ENCODE results near the gene TTLL1.

Gene TTLL1

DNA sequence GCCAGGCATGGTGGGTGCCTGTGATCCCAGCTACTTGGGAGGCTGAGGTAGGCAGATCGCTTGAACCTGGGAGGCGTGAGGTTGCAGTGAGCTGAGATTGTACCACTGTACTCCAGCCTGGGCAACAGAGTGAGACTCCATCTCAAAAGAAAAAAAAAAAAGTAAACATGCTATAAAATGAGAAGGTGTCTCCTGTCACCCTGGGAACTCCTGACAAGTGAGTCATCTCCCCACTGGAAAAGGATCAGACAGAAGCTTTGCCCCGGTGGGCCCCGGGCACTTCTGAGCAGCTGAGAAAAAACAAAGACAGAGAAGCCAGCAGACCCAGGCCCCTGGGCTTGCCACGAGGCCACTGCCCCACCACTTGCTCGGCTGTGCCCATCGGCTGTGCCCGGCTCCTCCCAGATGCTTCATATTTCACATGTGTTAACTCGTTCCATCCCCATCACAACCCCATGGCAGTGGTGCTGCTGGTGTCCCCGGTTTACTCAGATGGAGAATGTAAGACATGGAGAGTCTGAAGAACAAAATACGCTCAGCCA, 22.3 kb downstream of the TTLL1 start:
- Mint-ChIP-seq H3K4me3 (no peak overlapping the region), H3K27me3 (no peaks in the 10 kb centered on the region), H3K9me3 (no peaks in the 10 kb centered on the region), H3K36me3 (peaks cover 8% of the 10 kb centered on the region), H3K27ac (no peak overlapping the region), H3K4me1 (no peaks in the 10 kb centered on the region)
- CTCF ChIA-PET, result no interaction called here
- DNase-seq, result no peak

DNA sequence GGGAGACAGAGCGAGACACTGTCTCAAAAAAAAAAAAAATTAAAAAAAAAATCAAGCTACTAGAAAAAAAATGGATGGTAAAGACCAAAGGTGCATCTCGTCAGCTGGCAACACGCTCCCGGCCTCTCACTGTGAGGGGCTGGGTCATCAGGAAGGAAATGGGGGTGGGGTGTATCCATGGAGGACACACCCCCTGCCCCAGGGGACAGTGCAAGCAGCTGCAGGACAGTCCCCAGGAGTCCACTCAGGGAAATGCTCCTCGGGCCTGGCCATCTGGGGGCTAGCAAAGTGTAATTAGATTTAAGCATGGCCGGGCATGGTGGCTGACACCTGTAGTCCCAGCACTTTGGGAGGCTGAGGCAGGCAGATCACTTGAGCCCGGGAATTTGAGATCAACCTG, 23.1 kb downstream of the TTLL1 start:
- CTCF ChIA-PET, result interaction anchor here (1.5 kb wide), 1 partner anchor 24 kb away, joined by 4 read pairs; no protein-coding TSS in a partner anchor
- Mint-ChIP-seq H3K36me3 (peaks cover 10% of the 10 kb centered on the region), H3K4me3 (no peak overlapping the region), H3K27me3 (no peaks in the 10 kb centered on the region), H3K9me3 (no peaks in the 10 kb centered on the region), H3K27ac (no peak overlapping the region), H3K4me1 (no peaks in the 10 kb centered on the region)
- DNase-seq, result no peak

DNA sequence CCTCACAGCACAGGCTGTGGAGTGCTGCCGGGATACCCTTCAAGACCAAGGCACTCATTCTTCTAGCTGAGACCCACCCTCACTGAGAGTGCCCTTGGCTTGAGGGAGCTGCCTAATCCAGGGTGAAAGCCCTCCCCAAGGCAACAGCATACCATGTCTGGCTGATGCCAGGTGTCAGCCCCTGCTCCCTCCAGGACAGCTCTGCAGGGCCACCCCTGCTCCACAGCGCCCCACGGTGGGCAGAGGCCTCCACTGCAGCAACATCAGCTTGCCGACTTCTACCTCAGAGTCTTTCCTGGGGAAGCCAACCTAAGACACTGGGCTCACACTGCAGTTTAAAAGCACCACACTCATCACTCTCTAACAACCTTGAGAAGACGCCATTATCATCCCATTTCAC, 29.0 kb downstream of the TTLL1 start:
- no peak overlapping the region for H3K4me3 Mint-ChIP-seq
- H3K4me1 Mint-ChIP-seq, result no peaks in the 10 kb centered on the region
- CTCF ChIA-PET, result interaction anchor here (0.6 to 2.4 kb wide), 16 partner anchors 9 to 1747 kb away, joined by 3 to 10 read pairs (median 4); no protein-coding TSS in a partner anchor
- DNase-seq, result peak; percentile 60
- no peak overlapping the region for H3K27ac Mint-ChIP-seq
- no peaks in the 10 kb centered on the region for H3K27me3 Mint-ChIP-seq
- H3K36me3 Mint-ChIP-seq, result peaks cover 15% of the 10 kb centered on the region
- no peaks in the 10 kb centered on the region for H3K9me3 Mint-ChIP-seq

DNA sequence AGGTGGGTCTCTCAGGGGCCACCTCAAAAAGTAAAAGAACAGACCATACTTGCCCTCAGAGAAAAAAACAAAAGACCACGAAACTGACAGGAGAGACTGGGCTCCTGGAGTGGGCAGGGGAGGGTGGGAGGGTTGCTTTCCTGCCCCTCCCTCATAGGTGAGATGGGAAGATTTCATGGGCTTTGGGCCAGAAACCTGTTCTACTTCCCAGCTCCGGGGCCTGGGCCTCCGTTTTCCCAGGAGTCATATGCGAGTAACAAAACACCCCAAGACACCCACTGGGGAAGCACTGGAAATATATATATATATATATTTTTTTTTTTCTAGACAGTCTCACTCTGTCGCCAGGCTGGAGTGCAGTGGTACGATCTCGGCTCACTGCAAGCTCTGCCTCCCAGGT, 31.6 kb downstream of the TTLL1 start:
- Mint-ChIP-seq H3K4me1 (no peaks in the 10 kb centered on the region), H3K36me3 (peaks cover 7% of the 10 kb centered on the region), H3K9me3 (no peaks in the 10 kb centered on the region), H3K4me3 (no peak overlapping the region), H3K27ac (no peak overlapping the region), H3K27me3 (no peaks in the 10 kb centered on the region)
- no peak for DNase-seq
- CTCF ChIA-PET, result interaction anchor here (0.6 kb wide), 1 partner anchor 52 kb away, joined by 3 read pairs; no protein-coding TSS in a partner anchor

DNA sequence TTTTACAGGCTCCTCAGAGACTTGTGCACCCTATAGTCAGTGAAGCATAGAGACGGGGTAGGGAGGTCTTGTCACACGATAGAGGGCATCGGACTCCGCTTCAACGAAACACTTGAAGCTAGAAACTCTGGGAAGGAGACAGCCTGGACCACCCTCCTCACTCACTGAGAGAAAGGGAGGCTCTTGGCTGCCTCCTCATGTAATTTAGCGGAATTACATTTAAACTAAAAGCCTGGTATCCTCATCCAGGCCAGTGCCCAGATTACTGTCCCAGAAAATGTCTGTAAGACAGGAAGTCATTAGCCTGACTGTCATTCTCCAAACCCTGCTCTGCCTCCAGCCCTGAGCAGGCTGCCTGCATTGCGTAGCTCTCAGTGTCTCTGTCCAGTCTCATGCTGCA, 36.0 kb downstream of the TTLL1 start:
- H3K4me3 Mint-ChIP-seq, result no peak overlapping the region
- no peaks in the 10 kb centered on the region for H3K4me1 Mint-ChIP-seq
- CTCF ChIA-PET, result no interaction called here
- H3K36me3 Mint-ChIP-seq, result no peaks in the 10 kb centered on the region
- no peak overlapping the region for H3K27ac Mint-ChIP-seq
- no peaks in the 10 kb centered on the region for H3K9me3 Mint-ChIP-seq
- no peaks in the 10 kb centered on the region for H3K27me3 Mint-ChIP-seq
- DNase-seq, result no peak

DNA sequence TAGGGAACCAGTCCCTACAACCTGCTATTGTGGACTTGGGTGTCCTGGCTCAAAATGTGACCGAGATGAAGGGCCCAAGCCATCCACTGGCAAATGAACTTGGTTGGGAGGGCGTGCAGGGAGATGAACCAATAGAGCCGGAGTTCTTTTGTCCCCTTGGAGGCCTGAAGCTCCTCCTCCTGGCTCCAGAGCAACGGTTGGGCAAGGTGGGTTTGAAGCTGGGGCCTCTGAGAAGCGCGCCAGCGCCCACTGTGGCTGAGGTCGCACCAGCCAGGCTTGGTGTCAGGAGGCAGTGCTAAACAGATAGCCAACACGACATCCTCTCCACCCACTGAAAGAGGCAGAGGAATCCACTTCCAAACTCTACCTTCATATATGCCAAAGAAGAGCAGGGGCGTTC, 38.2 kb downstream of the TTLL1 start:
- no peaks in the 10 kb centered on the region for H3K27me3 Mint-ChIP-seq
- CTCF ChIA-PET, result interaction anchor here (3.1 kb wide), 1 partner anchor 10 kb away, joined by 10 read pairs; no protein-coding TSS in a partner anchor
- no peaks in the 10 kb centered on the region for H3K9me3 Mint-ChIP-seq
- no peaks in the 10 kb centered on the region for H3K36me3 Mint-ChIP-seq
- H3K27ac Mint-ChIP-seq, result no peak overlapping the region
- H3K4me3 Mint-ChIP-seq, result no peak overlapping the region
- no peaks in the 10 kb centered on the region for H3K4me1 Mint-ChIP-seq
- DNase-seq, result no peak

DNA sequence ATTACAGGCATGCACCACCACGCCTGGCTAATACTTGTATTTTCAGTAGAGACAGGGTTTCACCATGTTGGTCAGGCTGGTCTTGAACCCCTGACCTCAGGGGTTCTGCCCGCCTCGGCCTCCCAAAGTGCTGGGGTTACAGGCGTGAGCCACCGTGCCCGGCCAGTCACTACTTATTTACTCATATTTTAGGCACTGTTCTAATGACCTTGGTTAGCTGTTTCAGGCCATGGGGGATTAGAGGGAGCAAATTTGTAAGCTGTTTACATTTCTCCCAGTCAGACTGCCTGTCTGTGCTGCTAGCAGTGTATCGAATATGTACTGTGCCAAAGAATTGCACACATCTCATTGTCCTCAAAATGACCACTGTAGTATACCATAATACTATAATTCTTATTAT, 41.6 kb downstream of the TTLL1 start:
- H3K9me3 Mint-ChIP-seq, result no peaks in the 10 kb centered on the region
- CTCF ChIA-PET, result interaction anchor here (1.0 kb wide), 1 partner anchor 13 kb away, joined by 4 read pairs; no protein-coding TSS in a partner anchor
- no peaks in the 10 kb centered on the region for H3K4me1 Mint-ChIP-seq
- H3K4me3 Mint-ChIP-seq, result no peak overlapping the region
- H3K27ac Mint-ChIP-seq, result no peak overlapping the region
- no peaks in the 10 kb centered on the region for H3K27me3 Mint-ChIP-seq
- H3K36me3 Mint-ChIP-seq, result no peaks in the 10 kb centered on the region
- no peak for DNase-seq

DNA sequence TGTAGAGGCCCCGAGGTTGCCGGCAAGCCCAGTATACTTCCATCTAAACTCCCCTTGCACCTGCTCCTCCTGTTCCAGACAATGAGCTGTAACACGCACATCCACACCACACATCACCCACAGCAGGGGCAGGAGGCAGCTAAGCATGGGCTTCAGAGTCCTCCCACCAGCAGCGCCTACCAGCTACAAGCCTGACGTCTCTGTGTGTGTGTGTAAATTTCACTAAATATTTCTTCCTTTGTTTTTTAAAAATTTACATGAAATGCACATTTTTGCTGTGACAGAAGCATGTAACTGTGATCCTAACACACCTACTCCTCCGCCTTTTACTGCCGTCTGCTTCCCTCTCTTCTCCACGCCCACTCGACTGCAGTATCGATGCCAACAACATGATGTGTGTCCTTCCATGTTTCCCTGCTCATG, 44.9 kb downstream of the TTLL1 start:
- H3K36me3 Mint-ChIP-seq, result no peaks in the 10 kb centered on the region
- H3K4me3 Mint-ChIP-seq, result no peak overlapping the region
- no peaks in the 10 kb centered on the region for H3K27me3 Mint-ChIP-seq
- no peak for DNase-seq
- H3K9me3 Mint-ChIP-seq, result no peaks in the 10 kb centered on the region
- no peaks in the 10 kb centered on the region for H3K4me1 Mint-ChIP-seq
- H3K27ac Mint-ChIP-seq, result no peak overlapping the region
- CTCF ChIA-PET, result no interaction called here

DNA sequence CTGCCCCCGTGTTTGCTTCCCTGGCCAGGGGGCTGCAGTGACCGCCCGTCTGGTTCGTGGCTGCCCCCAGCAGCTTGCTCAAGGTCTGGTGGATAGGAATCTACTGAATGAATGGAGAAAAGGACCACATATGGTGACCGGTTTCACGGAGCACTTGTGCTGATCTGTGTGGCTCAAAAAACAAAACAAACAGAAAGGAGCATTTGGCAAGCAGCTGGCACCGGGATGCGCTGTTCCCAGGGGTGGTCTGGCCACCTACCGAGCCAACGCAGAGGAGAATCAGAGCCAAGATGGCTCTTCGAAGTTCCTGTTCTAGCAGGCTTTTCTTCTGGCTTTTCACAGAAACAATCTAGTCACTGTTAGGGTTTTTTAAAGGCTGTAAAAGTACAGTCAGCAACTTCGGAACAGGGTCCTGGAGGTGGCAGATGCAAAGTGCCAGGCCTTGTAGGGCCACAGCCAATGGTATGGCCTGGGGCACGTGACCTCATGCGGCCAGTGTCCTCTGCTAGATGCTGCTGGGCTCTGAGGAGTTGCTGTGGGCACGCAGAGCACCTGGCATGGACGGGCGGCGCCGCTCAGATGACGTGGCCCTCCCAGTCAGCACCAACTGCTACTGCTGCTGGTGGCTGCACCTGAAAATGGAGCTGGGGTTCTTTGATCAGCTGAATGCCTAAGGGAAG, 47.0 kb downstream of the TTLL1 start:
- H3K9me3 Mint-ChIP-seq, result no peaks in the 10 kb centered on the region
- no peak overlapping the region for H3K27ac Mint-ChIP-seq
- no peaks in the 10 kb centered on the region for H3K36me3 Mint-ChIP-seq
- H3K27me3 Mint-ChIP-seq, result no peaks in the 10 kb centered on the region
- H3K4me3 Mint-ChIP-seq, result no peak overlapping the region
- CTCF ChIA-PET, result interaction anchor here (1.0 kb wide), 1 partner anchor 18 kb away, joined by 3 read pairs; no protein-coding TSS in a partner anchor
- H3K4me1 Mint-ChIP-seq, result no peaks in the 10 kb centered on the region
- DNase-seq, result no peak

DNA sequence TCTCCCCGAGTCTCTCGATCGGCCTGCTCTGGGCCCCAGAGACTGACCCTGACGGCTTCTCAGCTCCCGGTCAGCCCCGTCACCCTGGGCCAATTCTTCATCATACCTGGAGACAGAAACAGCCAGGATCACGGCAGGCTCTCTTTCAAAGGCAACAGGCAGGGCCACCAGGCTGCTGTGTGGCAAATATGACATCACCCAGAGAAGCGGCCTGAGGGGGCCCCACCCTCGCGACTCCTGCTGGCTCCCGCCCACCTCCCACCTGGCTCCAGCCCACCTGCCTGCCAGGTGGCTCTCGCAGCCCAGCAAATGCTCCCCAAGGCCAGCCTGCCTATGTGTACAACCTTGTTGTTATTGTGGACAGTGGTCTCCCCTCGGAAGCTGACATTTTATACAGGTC, 49.4 kb downstream of the TTLL1 start:
- Mint-ChIP-seq H3K36me3 (no peaks in the 10 kb centered on the region), H3K4me3 (no peak overlapping the region), H3K27ac (no peak overlapping the region), H3K4me1 (no peaks in the 10 kb centered on the region), H3K27me3 (no peaks in the 10 kb centered on the region), H3K9me3 (no peaks in the 10 kb centered on the region)
- DNase-seq, result no peak
- CTCF ChIA-PET, result interaction anchor here (0.6 kb wide), 1 partner anchor 250 kb away, joined by 3 read pairs; no protein-coding TSS in a partner anchor

DNA sequence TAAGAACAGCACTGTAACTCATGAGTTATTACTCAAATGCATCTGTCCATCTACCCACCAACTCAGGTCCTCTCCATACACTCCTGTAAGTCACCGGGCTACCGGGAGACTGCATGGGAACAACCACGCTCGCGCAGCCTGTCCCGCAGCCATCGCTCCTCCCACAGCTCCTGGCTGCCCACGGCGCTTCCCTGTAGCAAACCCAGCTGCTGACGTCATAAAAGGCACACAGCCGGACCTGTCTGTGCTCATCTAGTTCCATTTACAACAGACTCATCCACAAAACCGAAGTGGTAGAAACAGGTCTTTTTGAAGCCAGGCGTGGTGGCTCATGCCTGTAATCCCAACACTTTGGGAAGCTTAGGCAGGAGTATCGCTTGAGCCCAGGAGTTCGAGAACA, 50.9 kb downstream of the TTLL1 start:
- Mint-ChIP-seq H3K27me3 (no peaks in the 10 kb centered on the region), H3K4me1 (no peaks in the 10 kb centered on the region), H3K36me3 (no peaks in the 10 kb centered on the region), H3K4me3 (no peak overlapping the region), H3K9me3 (no peaks in the 10 kb centered on the region), H3K27ac (no peak overlapping the region)
- CTCF ChIA-PET, result interaction anchor here (1.2 kb wide), 1 partner anchor 171 kb away, joined by 4 read pairs; no protein-coding TSS in a partner anchor
- no peak for DNase-seq

DNA sequence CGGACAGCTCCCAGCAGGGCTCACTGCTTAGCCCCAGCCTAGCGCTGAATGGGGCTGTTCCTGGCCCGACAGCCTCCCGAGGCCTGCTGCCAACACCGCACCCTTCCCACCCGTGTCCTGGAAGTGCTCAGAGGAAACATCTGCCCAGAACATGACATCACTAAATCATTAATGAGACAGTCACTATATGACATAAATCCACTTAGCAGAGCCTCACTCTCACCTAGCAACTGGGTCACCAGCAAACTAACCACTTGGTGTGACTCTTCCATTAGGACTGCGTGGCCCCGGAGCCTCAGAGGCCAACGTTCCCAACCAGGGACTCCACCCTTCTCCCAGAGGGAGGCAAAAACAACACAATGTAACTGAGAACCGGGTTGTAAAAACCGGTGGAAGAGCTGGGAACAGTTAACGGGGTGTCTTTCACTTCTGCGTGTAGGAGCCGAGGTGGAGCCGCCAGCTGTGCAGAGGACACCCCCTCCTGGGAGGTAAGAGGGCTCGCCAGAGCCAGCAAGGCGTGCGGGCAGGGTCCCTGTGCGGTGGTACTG, 52.8 kb downstream of the TTLL1 start:
- no peaks in the 10 kb centered on the region for H3K36me3 Mint-ChIP-seq
- no peak overlapping the region for H3K27ac Mint-ChIP-seq
- no peak overlapping the region for H3K4me3 Mint-ChIP-seq
- H3K4me1 Mint-ChIP-seq, result no peaks in the 10 kb centered on the region
- H3K27me3 Mint-ChIP-seq, result no peaks in the 10 kb centered on the region
- no peaks in the 10 kb centered on the region for H3K9me3 Mint-ChIP-seq
- DNase-seq, result no peak
- CTCF ChIA-PET, result interaction anchor here (0.7 kb wide), 1 partner anchor 9 kb away, joined by 3 read pairs; no protein-coding TSS in a partner anchor

DNA sequence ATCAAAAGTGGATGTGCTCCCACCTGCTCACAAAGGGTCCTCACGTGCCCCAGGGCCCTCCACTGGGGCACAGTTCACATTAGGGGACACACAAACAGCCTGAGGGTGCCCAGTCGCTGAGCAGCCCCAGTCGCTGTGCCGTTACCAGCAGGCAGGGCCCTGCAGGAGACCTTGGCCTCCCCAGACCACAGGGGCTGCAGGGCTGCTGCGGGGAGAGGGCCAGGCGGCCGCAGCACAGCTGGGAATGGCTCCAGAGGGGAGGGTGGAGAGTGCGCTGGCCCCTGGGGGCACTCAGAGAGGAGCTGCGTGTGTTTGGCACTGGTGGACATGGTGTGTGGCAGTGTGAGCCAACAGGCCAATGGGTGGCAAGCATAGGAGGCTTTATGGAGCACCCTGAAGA, 53.9 kb downstream of the TTLL1 start:
- no peak for DNase-seq
- Mint-ChIP-seq H3K36me3 (no peaks in the 10 kb centered on the region), H3K4me1 (no peaks in the 10 kb centered on the region), H3K4me3 (no peak overlapping the region), H3K9me3 (no peaks in the 10 kb centered on the region), H3K27me3 (no peaks in the 10 kb centered on the region), H3K27ac (no peak overlapping the region)
- CTCF ChIA-PET, result interaction anchor here (2.3 kb wide), 1 partner anchor 21 kb away, joined by 9 read pairs; the partner anchor contains the start of gene PACSIN2

DNA sequence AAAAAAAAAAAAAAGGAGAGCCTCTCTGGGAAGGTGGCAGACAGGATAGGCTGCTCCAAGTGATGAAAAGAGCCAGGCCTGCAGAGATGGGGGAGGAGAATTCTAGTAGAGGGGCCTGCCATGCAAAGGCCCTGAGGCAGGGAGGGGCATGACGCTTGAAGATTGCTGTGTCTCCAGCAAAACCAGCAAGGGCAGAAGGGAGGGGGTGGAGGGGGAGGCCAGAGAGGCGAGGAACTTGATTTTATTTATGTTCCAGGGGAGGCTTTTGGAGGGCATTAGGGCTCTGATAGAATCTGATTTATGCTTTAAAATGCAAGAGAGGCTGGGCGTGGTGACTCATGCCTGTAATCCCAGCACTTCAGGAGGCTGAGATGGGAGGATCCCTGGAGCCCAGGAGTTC, 57.6 kb downstream of the TTLL1 start:
- CTCF ChIA-PET, result no interaction called here
- Mint-ChIP-seq H3K36me3 (no peaks in the 10 kb centered on the region), H3K4me1 (peaks cover under 1% of the 10 kb centered on the region), H3K4me3 (no peak overlapping the region), H3K9me3 (no peaks in the 10 kb centered on the region), H3K27ac (no peak overlapping the region), H3K27me3 (peaks cover 6% of the 10 kb centered on the region)
- DNase-seq, result no peak

DNA sequence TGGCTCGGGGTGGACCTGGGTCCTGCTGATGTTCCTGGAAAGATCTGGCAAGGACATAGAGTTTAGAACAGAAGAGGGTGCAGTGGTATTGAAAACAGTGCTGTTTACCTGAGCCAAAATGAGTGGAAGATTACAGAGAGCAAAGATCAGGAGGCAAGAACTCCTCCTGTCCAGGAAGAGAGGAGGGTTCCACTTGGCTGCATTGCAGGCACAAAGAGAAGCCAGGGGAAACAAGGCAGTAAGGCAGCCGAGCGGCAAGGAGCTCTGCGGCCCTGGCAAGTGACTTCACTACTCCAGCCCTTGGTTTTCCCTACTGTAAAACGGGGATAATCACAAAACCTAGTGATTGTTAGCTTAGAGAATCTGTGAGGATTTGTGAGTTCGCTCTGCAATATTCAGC, 70.6 kb downstream of the TTLL1 start:
- H3K9me3 Mint-ChIP-seq, result no peaks in the 10 kb centered on the region
- DNase-seq, result no peak
- H3K4me1 Mint-ChIP-seq, result peaks cover 16% of the 10 kb centered on the region
- no peaks in the 10 kb centered on the region for H3K36me3 Mint-ChIP-seq
- peaks cover 23% of the 10 kb centered on the region for H3K27me3 Mint-ChIP-seq
- no peak overlapping the region for H3K27ac Mint-ChIP-seq
- CTCF ChIA-PET, result interaction anchor here (1.2 kb wide), 1 partner anchor 151 kb away, joined by 3 read pairs; no protein-coding TSS in a partner anchor
- H3K4me3 Mint-ChIP-seq, result no peak overlapping the region

Measured in activated naive CD4-positive, alpha-beta T cell treated with anti-CD3 and anti-CD28 coated beads, Interleukin-2, amount 10 ng/mL, durations not matched to agents 7 days and 5 days (primary cell).